ENCODE data around the gene GGN. TPM values are rescaled to one million over a fixed set of nuclear protein-coding genes. Genes with fewer than 3 reads are reported as not detected.
"Not testable (repeated sequence)": the region's sequence is repeated elsewhere in the genome, so short reads cannot be mapped to it uniquely, and the experiment has no call there.

The GGN gene
- total RNA-seq, 2 experiments from 2014 or later, result not detected

GRCh38 chr19:38367041-38367440, 20.8 kb downstream of the GGN start:
- H3K9me3 Mint-ChIP-seq, result no peaks in the 10 kb centered on the region
- ChIA-PET CTCF (no interaction called here), POLR2A (no interaction called here)
- no peaks in the 10 kb centered on the region for H3K27me3 Mint-ChIP-seq
- no peak for DNase-seq
- peaks cover 6% of the 10 kb centered on the region for H3K4me1 Mint-ChIP-seq
- H3K27ac Mint-ChIP-seq, result no peak overlapping the region
- H3K36me3 Mint-ChIP-seq (ENCODE audit: low read depth), result no peaks in the 10 kb centered on the region
- H3K4me3 Mint-ChIP-seq, result no peak overlapping the region

GRCh38 chr19:38362946-38363688, 24.7 kb downstream of the GGN start:
- H3K9me3 Mint-ChIP-seq; H3K36me3 Mint-ChIP-seq (ENCODE audit: low read depth); DNase-seq; H3K27ac Mint-ChIP-seq; POLR2A ChIA-PET: not testable (repeated sequence)
- CTCF ChIA-PET, result interaction anchor here (0.6 to 3.1 kb wide), 2 partner anchors 11 to 444 kb away, joined by 3 to 13 read pairs; partner anchors contain the start of gene PSMD8
- Mint-ChIP-seq H3K4me3 (peak overlapping the region; percentile 81), H3K27me3 (peaks cover 32% of the 10 kb centered on the region), H3K4me1 (peaks cover 19% of the 10 kb centered on the region)

DNA sequence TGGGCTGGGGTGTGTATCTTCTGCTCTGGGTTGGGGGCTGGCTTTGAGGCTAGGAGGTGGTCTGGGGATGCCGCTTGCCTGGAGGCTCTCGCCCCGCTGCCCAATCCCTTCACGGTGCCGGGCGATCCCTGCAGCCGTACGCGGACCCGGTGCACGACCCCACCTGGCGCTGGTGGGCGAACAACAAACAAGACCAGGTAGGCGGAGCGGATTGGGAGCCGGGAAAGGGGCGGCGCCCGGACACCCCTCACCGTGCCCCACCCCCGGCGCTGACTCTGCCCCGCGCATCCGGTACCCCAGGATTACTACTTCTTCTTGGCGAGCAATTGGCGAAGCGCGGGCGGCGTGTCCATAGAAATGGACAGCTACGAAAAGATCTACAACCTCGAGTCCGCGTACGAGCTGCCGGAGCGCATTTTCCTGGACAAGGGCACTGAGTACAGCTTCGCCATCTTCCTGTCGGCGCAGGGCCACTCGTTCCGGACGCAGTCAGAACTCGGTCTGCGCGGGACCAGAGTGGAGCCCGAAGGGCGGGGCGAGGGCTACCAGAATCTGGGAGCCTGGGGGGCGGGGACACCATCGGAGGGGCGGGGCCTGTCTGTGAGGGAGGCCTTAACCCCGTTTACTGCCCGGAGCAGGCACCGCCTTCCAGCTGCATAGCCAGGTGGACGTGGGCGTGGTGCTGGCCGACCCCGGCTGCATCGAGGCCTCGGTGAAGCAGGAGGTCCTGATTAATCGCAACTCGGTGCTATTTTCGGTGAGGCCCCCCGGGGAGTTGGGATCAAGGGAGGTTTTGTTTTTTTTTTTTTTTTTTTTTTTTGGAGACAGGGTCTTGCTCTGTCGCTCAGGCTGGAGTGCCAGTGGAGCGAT, 25.5 kb downstream of the GGN start:
- ChIA-PET POLR2A (no interaction called here), CTCF (interaction anchor here (0.6 to 3.1 kb wide), 3 partner anchors 12 to 516 kb away, joined by 3 to 13 read pairs (median 3); partner anchors contain the start of genes PSMD8 and RINL)
- Mint-ChIP-seq H3K36me3 (ENCODE audit: low read depth) (no peaks in the 10 kb centered on the region), H3K27ac (peak overlapping the region; percentile 54), H3K4me1 (peaks cover 19% of the 10 kb centered on the region), H3K4me3 (peak overlapping the region; percentile 81), H3K9me3 (no peaks in the 10 kb centered on the region), H3K27me3 (peaks cover 34% of the 10 kb centered on the region)
- DNase-seq, result peak; percentile 90

- Mint-ChIP-seq H3K9me3 (no peaks in the 10 kb centered on the region), H3K27me3 (peaks cover 34% of the 10 kb centered on the region), H3K4me1 (peaks cover 19% of the 10 kb centered on the region), H3K4me3 (peak overlapping the region; percentile 81), H3K36me3 (ENCODE audit: low read depth) (no peaks in the 10 kb centered on the region), H3K27ac (peak overlapping the region; percentile 31)
- ChIA-PET CTCF (interaction anchor here (0.6 to 3.1 kb wide), 2 partner anchors 12 to 516 kb away, joined by 3 to 13 read pairs; partner anchors contain the start of genes PSMD8 and RINL), POLR2A (no interaction called here)
- DNase-seq, result peak; percentile 78
Measured at GRCh38 chr19:38361633-38362075, 26.2 kb downstream of the GGN start.

DNA sequence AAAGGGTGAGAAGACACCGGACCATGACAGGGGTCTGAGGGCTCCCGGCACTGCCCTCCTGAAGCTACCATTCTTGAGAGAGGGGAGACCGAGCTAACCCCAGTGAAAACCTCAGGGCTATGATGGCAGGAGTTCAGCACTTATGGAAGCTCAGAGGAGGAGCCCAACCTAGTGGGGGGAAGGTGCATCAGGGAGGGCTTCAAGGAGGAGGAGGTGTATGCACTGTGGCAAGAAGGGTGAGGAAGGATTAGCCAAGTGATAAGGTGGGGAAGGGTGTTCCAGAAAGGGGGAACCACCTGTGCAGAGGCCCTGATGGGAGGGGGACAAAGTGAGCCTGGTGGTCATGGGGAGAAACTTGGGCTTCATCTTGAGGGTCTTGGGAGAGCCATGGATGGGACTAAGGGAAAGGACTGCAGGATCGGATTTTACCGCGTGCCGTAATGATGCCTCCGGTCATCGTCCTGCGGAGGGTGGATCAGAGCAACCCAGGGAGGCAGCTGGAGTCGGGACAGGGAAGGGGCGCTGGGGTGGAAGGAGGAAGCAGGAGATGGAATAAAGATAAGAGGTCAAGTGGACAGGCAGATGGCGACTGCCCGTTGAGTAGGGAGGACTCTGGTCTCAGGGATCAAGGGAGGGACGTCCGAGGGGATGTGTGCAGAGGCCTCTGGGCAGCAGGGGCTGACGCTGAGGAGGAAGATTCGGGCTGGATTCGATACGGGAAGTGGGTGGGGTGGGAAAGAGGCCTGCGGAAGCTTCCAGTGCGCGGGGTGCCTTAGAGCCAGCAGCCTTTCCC, 26.8 kb downstream of the GGN start:
- Mint-ChIP-seq H3K27ac (no peak overlapping the region), H3K27me3 (peaks cover 36% of the 10 kb centered on the region), H3K9me3 (no peaks in the 10 kb centered on the region), H3K36me3 (ENCODE audit: low read depth) (no peaks in the 10 kb centered on the region), H3K4me1 (peaks cover 19% of the 10 kb centered on the region), H3K4me3 (peak overlapping the region; percentile 81)
- POLR2A ChIA-PET, result no interaction called here
- CTCF ChIA-PET, result interaction anchor here (3.1 kb wide), 1 partner anchor 13 kb away, joined by 13 read pairs; the partner anchor contains the start of gene PSMD8
- no peak for DNase-seq

DNA sequence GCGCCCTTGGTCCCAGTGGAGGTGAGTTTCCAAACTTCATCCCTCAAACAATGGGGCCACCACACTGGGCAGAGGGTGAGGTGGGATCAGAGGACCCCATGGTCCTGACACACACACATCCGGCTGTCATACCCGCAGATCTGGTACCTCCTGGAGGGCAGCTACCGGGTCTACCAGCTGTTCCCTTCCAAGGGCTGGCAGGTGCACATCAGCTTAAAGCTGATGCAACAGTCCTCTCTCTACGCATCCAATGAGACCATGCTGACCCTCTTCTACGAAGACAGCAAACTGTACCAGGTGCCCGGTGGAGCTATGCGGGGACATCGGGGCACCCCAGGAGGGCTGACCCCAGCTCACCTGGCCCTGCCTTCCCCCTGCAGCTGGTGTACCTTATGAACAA, 27.5 kb downstream of the GGN start:
- no peak for DNase-seq
- H3K4me3 Mint-ChIP-seq, result peak overlapping the region; percentile 81
- POLR2A ChIA-PET, result no interaction called here
- peaks cover 36% of the 10 kb centered on the region for H3K27me3 Mint-ChIP-seq
- no peak overlapping the region for H3K27ac Mint-ChIP-seq
- no peaks in the 10 kb centered on the region for H3K9me3 Mint-ChIP-seq
- no peaks in the 10 kb centered on the region for H3K36me3 Mint-ChIP-seq (ENCODE audit: low read depth)
- CTCF ChIA-PET, result interaction anchor here (0.7 to 3.1 kb wide), 2 partner anchors 14 to 24 kb away, joined by 3 to 13 read pairs; partner anchors contain the start of genes CATSPERG and PSMD8
- peaks cover 19% of the 10 kb centered on the region for H3K4me1 Mint-ChIP-seq

GRCh38 chr19:38359242-38360021, 28.4 kb downstream of the GGN start:
- Mint-ChIP-seq H3K4me3 (no peak overlapping the region), H3K36me3 (ENCODE audit: low read depth) (no peaks in the 10 kb centered on the region), H3K9me3 (no peaks in the 10 kb centered on the region), H3K4me1 (peaks cover 19% of the 10 kb centered on the region), H3K27ac (no peak overlapping the region), H3K27me3 (peaks cover 36% of the 10 kb centered on the region)
- CTCF ChIA-PET, result no interaction called here
- no peak for DNase-seq
- POLR2A ChIA-PET, result interaction anchor here (0.7 kb wide), 1 partner anchor 35 kb away, joined by 4 read pairs; no protein-coding TSS in a partner anchor

DNA sequence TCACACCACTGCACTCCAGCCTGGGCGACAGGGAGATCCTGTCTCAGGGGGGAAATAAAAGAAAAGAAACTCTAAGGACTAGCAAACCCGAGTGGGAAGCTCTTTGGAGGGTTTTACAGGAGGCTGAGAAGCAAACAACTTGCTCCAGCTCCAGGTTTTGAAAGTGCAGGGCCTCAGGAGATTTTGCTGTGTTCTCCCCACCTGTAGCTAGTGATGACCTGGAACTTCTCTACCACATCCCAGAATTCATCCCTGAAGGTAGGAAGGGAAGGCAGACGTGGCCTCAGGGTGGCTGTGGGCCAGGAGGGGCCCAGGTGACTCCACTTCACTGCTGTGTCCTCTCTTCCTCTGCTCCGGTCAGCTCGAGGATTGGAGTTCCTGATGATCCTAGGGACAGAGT, 29.8 kb downstream of the GGN start:
- no peak overlapping the region for H3K27ac Mint-ChIP-seq
- H3K9me3 Mint-ChIP-seq, result no peaks in the 10 kb centered on the region
- no peak overlapping the region for H3K4me3 Mint-ChIP-seq
- DNase-seq, result no peak
- H3K27me3 Mint-ChIP-seq, result peaks cover 36% of the 10 kb centered on the region
- CTCF ChIA-PET, result interaction anchor here (0.6 to 1.4 kb wide), 5 partner anchors 16 to 58 kb away, joined by 3 to 5 read pairs (median 4); partner anchors contain the start of genes CATSPERG, FAM98C and PSMD8
- no peaks in the 10 kb centered on the region for H3K36me3 Mint-ChIP-seq (ENCODE audit: low read depth)
- POLR2A ChIA-PET, result no interaction called here
- peaks cover 18% of the 10 kb centered on the region for H3K4me1 Mint-ChIP-seq

- peaks cover 5% of the 10 kb centered on the region for H3K4me1 Mint-ChIP-seq
- DNase-seq, result no peak
- CTCF ChIA-PET, result no interaction called here
- no peaks in the 10 kb centered on the region for H3K36me3 Mint-ChIP-seq (ENCODE audit: low read depth)
- H3K4me3 Mint-ChIP-seq, result no peak overlapping the region
- POLR2A ChIA-PET, result no interaction called here
- H3K27ac Mint-ChIP-seq, result no peak overlapping the region
- peaks cover 29% of the 10 kb centered on the region for H3K27me3 Mint-ChIP-seq
- no peaks in the 10 kb centered on the region for H3K9me3 Mint-ChIP-seq
Measured at GRCh38 chr19:38355728-38356725, 31.8 kb downstream of the GGN start.

DNA sequence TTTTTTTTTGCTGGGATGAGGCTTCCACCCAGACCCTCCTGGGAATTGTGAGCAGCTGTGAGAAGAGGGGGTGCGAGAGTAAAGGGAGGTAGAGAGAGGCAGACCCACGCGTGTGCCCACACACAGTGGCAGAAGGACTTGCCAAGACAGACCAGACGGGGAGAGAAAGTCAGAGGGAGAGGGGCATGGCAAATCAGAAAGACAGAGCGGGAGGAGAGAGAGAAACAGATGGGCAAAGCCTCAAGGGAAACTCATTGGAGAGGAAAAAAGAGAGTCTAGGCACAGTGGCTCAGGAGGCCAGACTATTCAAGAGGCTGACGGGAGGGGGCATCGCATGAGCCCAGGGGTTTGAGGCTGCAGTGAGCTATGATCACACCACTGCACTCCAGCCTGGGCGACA, 35.2 kb downstream of the GGN start:
- no peak overlapping the region for H3K27ac Mint-ChIP-seq
- no peak overlapping the region for H3K4me3 Mint-ChIP-seq
- POLR2A ChIA-PET, result no interaction called here
- H3K27me3 Mint-ChIP-seq, result peaks cover 2% of the 10 kb centered on the region
- DNase-seq, result no peak
- CTCF ChIA-PET, result interaction anchor here (0.5 to 2.0 kb wide), 2 partner anchors 14 to 142 kb away, joined by 3 to 4 read pairs; no protein-coding TSS in a partner anchor
- no peaks in the 10 kb centered on the region for H3K36me3 Mint-ChIP-seq (ENCODE audit: low read depth)
- H3K4me1 Mint-ChIP-seq, result no peaks in the 10 kb centered on the region
- H3K9me3 Mint-ChIP-seq, result no peaks in the 10 kb centered on the region

DNA sequence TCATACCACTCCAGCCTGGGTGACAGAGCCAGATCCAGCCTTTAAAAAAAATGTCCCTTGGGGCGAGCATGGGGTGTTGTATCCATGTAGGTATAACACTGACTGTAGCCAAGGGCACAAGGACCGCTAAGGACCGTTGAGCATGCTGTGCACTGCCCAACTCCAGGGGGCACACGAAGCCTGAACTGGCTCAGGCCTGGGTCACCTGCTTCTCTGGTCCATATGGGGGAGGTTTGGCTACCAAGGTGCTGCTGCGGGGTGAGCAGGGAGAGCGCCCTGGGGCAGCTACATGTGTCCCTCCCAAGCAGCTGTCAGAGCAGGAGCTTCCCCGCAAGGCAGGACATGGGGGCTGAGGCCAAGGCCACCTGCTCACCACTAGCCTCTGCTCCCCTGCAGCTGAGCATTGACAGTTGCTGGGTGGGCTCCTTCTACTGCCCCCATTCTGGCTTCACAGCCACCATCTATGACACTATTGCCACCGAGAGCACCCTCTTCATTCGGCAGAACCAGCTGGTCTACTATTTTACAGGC, 35.9 kb downstream of the GGN start:
- no peak for DNase-seq
- no peak overlapping the region for H3K4me3 Mint-ChIP-seq
- peaks cover 2% of the 10 kb centered on the region for H3K27me3 Mint-ChIP-seq
- ChIA-PET POLR2A (no interaction called here), CTCF (interaction anchor here (0.5 to 2.0 kb wide), 2 partner anchors 13 to 143 kb away, joined by 3 to 4 read pairs; no protein-coding TSS in a partner anchor)
- H3K9me3 Mint-ChIP-seq, result no peaks in the 10 kb centered on the region
- no peak overlapping the region for H3K27ac Mint-ChIP-seq
- no peaks in the 10 kb centered on the region for H3K4me1 Mint-ChIP-seq
- no peaks in the 10 kb centered on the region for H3K36me3 Mint-ChIP-seq (ENCODE audit: low read depth)

Measured in activated CD4-positive, alpha-beta T cell treated with anti-CD3 and anti-CD28 coated beads, Interleukin-2, amount 10 ng/mL, durations not matched to agents 7 days and 5 days (primary cell).